GM21717 (cell line): ENCODE results near the gene LILRA2.
"Not testable (repeated sequence)": the region's sequence is repeated elsewhere in the genome, so short reads cannot be mapped to it uniquely, and the experiment has no call there.

ENCODE experiments used
- ATAC-seq: cut with Tn5 transposase; IDR thresholded peaks from one replicate; pipeline ENCODE4 v1.9.1; 2021; ENCODE audit warnings: mild to moderate bottlenecking, moderate library complexity; ENCODE audit not compliant: unreplicated experiment

LILRA2 gene

GRCh38 chr19:54570316-54570715 lies 3.3 kb upstream of the LILRA2 start:
- ATAC-seq: no peak

GRCh38 chr19:54571715-54572615 lies 1.6 kb upstream of the LILRA2 start:
- not testable (repeated sequence) for ATAC-seq

- no peak for ATAC-seq
These were observed 786 bp upstream of the LILRA2 start for GRCh38 chr19:54572696-54573311.

- no peak for ATAC-seq
These were observed 461 bp downstream of the LILRA2 start for GRCh38 chr19:54574051-54574450.

- no peak for ATAC-seq
These were observed 1.0 kb downstream of the LILRA2 start for GRCh38 chr19:54574527-54575056.

GRCh38 chr19:54575205-54575604 lies 1.6 kb downstream of the LILRA2 start:
- not testable (repeated sequence) for ATAC-seq

GRCh38 chr19:54576411-54576976 lies 2.9 kb downstream of the LILRA2 start:
- no peak for ATAC-seq

GRCh38 chr19:54577334-54577733 lies 3.7 kb downstream of the LILRA2 start:
- ATAC-seq: no peak

GRCh38 chr19:54578268-54578667 lies 4.7 kb downstream of the LILRA2 start:
- not testable (repeated sequence) for ATAC-seq

- ATAC-seq: no peak
These were observed 12.8 kb downstream of the LILRA2 start for GRCh38 chr19:54586397-54586796.

- ATAC-seq: no peak
These were observed 13.4 kb downstream of the LILRA2 start for GRCh38 chr19:54587026-54587425.

- ATAC-seq: not testable (repeated sequence)
These were observed 19.9 kb downstream of the LILRA2 start, which contains the start of gene LILRA1 for GRCh38 chr19:54593445-54593844. Gene LILRA1, plus strand, starts transcription at chr19:54593632. Its CDS starts 613 bp downstream, at chr19:54594245.

GRCh38 chr19:54593931-54594626 lies 20.5 kb downstream of the LILRA2 start:
- not testable (repeated sequence) for ATAC-seq

- ATAC-seq: no peak
These were observed 21.1 kb downstream of the LILRA2 start for GRCh38 chr19:54594737-54595136.

GRCh38 chr19:54595680-54596436 lies 22.3 kb downstream of the LILRA2 start:
- ATAC-seq: not testable (repeated sequence)

- ATAC-seq: no peak
These were observed 26.6 kb downstream of the LILRA2 start for GRCh38 chr19:54600212-54600611.

GRCh38 chr19:54606230-54606629 lies 32.6 kb downstream of the LILRA2 start:
- no peak for ATAC-seq

- ATAC-seq: no peak
These were observed 33.5 kb downstream of the LILRA2 start for GRCh38 chr19:54606891-54607784.

- no peak for ATAC-seq
These were observed 34.2 kb downstream of the LILRA2 start for GRCh38 chr19:54607785-54608150.
